GM13976 (cell line): ENCODE data around the gene ASPRV1.

Source experiments
- DNase-seq: peaks from one replicate; pipeline ENCODE4 v3.0.0; 2012; ENCODE audit warnings: low spot score
- CTCF ChIP-seq: IDR thresholded peaks from 2 replicates; pipeline ENCODE4 v1.5.1; 2012; ENCODE audit warnings: borderline replicate concordance, mild to moderate bottlenecking; ENCODE audit not compliant: insufficient read depth; ENCODE audit errors: extremely low read depth, missing control alignments, control extremely low read depth
- in situ Hi-C: fragments of 300-500 bp; cut with MboI; formaldehyde crosslinking; loops from one replicate; pipeline ENCODE4 v1.12.0; 2022; ENCODE audit warnings: low sequenced_read_pairs, mixed read lengths, inconsistent platforms; ENCODE audit not compliant: unreplicated experiment

The ASPRV1 gene

GRCh38 chr2:69961496-69961895 lies at the start of gene ASPRV1:
Gene ASPRV1, minus strand, starts transcription at chr2:69961631. Its CDS starts 195 bp downstream, at chr2:69961436.
- in situ Hi-C loops, result no loop called here
- DNase-seq, result no peak
- TF ChIP-seq CTCF, result no peak

- no peak for DNase-seq
- no peak for TF ChIP-seq CTCF
- in situ Hi-C loops, result no loop called here
These were observed 49.2 kb upstream of the ASPRV1 start for GRCh38 chr2:70010576-70011111.

GRCh38 chr2:70009762-70010575 lies 48.5 kb upstream of the ASPRV1 start:
- DNase-seq, result no peak
- TF ChIP-seq CTCF, result no peak
- in situ Hi-C loops, result no loop called here

GRCh38 chr2:70008290-70008689 lies 46.9 kb upstream of the ASPRV1 start:
- in situ Hi-C loops, result no loop called here
- no peak for TF ChIP-seq CTCF
- DNase-seq, result no peak

GRCh38 chr2:70007151-70007550 lies 45.7 kb upstream of the ASPRV1 start:
- in situ Hi-C loops, result no loop called here
- DNase-seq, result no peak
- TF ChIP-seq CTCF, result no peak

- TF ChIP-seq CTCF, result no peak
- in situ Hi-C loops, result no loop called here
- DNase-seq, result no peak
These were observed 45.0 kb upstream of the ASPRV1 start for GRCh38 chr2:70006447-70006784.
